HFFc6 (cell line): ENCODE results near the gene MRPS35. TPM values are rescaled to one million over a fixed set of nuclear protein-coding genes. Genes with fewer than 3 reads are reported as not detected.

Experiments
- DNase-seq: peaks from one replicate; pipeline ENCODE4 v3.0.0-alpha.2; 2018
- H3K27ac Mint-ChIP-seq: 2 replicates; pipeline ENCODE4 v1.8.0; 2020; ENCODE audit warnings: mild to moderate bottlenecking, mixed read lengths
- H3K27me3 Mint-ChIP-seq: 2 replicates; pipeline ENCODE4 v1.8.0; 2021; ENCODE audit warnings: mild to moderate bottlenecking, moderate library complexity, mixed read lengths; ENCODE audit not compliant: insufficient read depth
- H3K36me3 Mint-ChIP-seq: 2 replicates; pipeline ENCODE4 v1.8.0; 2021; ENCODE audit warnings: low read depth, mixed read lengths
- H3K4me1 Mint-ChIP-seq: 2 replicates; pipeline ENCODE4 v1.8.0; 2020; ENCODE audit warnings: low read depth, mixed read lengths
- H3K4me3 Mint-ChIP-seq: 2 replicates; pipeline ENCODE4 v1.8.0; 2020; ENCODE audit warnings: mild to moderate bottlenecking, moderate library complexity, mixed read lengths
- H3K9me3 Mint-ChIP-seq: 2 replicates; pipeline ENCODE4 v1.8.0; 2020; ENCODE audit warnings: mild to moderate bottlenecking, mixed read lengths
- CTCF ChIP-seq: fragments of 200-600 bp; sonication (generic); IDR thresholded peaks from 2 replicates; pipeline ENCODE4 v1.5.0; 2021; ENCODE audit warnings: antibody characterized with exemption, mild to moderate bottlenecking
- total RNA-seq, 6 experiments: library from RNA; stranded (reverse); fragmentation: NEBNext Ultra II Directional; extraction: Animal tissue kit (Norgen Biotek cat#: 25700); gene quantifications; 2 replicates in 1 of 6; 3 replicates in 5 of 6; pipeline ENCODE4 v1.2.3, GENCODE V29; 2021

The MRPS35 gene
- total RNA-seq, 6 experiments from 2014 or later, result 39.2 to 47.9 (median 45.6) TPM

DNA sequence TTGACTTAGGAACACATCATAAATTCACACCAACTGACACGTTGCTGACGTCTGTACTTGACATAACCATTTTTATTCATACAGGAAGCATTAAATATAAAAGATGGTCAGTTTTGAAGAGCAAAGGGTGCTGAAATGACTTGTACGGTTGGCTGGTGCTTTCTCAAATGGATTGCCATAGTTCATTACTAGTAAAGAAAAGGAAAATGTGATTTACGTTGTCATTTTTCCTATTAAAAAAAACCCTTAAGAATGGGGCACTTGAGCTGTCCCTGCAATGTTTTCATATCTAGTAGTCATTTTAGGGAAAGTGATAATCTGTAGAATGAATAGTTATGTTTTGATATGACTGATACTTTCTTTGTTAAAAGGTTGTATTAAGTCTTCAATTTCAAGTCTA is 91.9 kb downstream of the MRPS35 start:
- Mint-ChIP-seq H3K27me3 (peaks cover 8% of the 10 kb centered on the region; the same call in 1 of the 2 replicates), H3K4me1 (no peaks in the 10 kb centered on the region), H3K27ac (no peak overlapping the region), H3K36me3 (peaks cover 18% of the 10 kb centered on the region), H3K9me3 (no peaks in the 10 kb centered on the region), H3K4me3 (no peak overlapping the region)
- DNase-seq, result no peak
- no peak for TF ChIP-seq CTCF

GRCh38 chr12:27802936-27803335 is 92.3 kb downstream of the MRPS35 start:
- peaks cover 14% of the 10 kb centered on the region for H3K36me3 Mint-ChIP-seq
- no peak overlapping the region for H3K27ac Mint-ChIP-seq
- TF ChIP-seq CTCF, result no peak
- no peak for DNase-seq
- no peak overlapping the region for H3K4me3 Mint-ChIP-seq
- no peaks in the 10 kb centered on the region for H3K4me1 Mint-ChIP-seq
- H3K9me3 Mint-ChIP-seq, result no peaks in the 10 kb centered on the region
- peaks cover 8% of the 10 kb centered on the region; the same call in 1 of the 2 replicates for H3K27me3 Mint-ChIP-seq

DNA sequence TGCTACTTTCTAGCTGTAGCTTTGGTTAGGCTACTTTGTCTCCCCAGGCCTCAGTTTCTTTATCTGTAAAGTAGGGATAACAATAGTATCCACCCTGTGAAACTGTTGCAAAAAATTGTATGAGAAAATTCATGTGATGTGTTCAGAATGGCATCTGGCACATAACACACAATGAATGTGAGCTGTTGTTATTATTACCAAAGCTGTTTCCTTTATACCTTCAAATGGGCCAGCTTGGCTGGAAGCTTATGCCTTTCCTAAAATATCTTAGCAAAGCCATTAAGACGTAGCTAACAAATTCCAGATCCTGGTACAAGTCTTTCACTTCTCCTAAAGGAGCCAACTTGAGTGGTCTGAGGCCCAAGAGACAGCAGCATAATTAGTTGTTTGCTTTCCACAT is 94.6 kb downstream of the MRPS35 start:
- no peak overlapping the region for H3K27ac Mint-ChIP-seq
- no peaks in the 10 kb centered on the region for H3K4me1 Mint-ChIP-seq
- no peak overlapping the region for H3K4me3 Mint-ChIP-seq
- DNase-seq, result no peak
- peaks cover 4% of the 10 kb centered on the region; the same call in 1 of the 2 replicates for H3K36me3 Mint-ChIP-seq
- no peak for TF ChIP-seq CTCF
- no peaks in the 10 kb centered on the region for H3K9me3 Mint-ChIP-seq
- peaks cover 8% of the 10 kb centered on the region; the same call in 1 of the 2 replicates for H3K27me3 Mint-ChIP-seq

Other genes starting within 250 kb of the MRPS35 start
- 100 to 1,000 TPM in 2 of 6 experiments, 10 to 100 TPM in 4; 79.1 to 104 (median 92.0) TPM for gene PPFIBP1, start 186.6 kb upstream of the MRPS35 start, total RNA-seq
- 1 to 10 TPM; 2.1 to 2.9 (median 2.4) TPM for gene REP15, start 14.4 kb upstream of the MRPS35 start, total RNA-seq
- gene KLHL42, start 69.4 kb downstream of the MRPS35 start, total RNA-seq, result 10 to 100 TPM; 17.6 to 24.7 (median 19.3) TPM
- gene MANSC4, start 69.4 kb downstream of the MRPS35 start, total RNA-seq, result not detected